Kidney glomerular epithelial cell (primary cell): ENCODE results near the gene SLC5A8.

Experiments
- DNase-seq: peaks from one replicate; lab custom pipeline; 2025; lab: John Stamatoyannopoulos, UW

Gene SLC5A8, protein sequence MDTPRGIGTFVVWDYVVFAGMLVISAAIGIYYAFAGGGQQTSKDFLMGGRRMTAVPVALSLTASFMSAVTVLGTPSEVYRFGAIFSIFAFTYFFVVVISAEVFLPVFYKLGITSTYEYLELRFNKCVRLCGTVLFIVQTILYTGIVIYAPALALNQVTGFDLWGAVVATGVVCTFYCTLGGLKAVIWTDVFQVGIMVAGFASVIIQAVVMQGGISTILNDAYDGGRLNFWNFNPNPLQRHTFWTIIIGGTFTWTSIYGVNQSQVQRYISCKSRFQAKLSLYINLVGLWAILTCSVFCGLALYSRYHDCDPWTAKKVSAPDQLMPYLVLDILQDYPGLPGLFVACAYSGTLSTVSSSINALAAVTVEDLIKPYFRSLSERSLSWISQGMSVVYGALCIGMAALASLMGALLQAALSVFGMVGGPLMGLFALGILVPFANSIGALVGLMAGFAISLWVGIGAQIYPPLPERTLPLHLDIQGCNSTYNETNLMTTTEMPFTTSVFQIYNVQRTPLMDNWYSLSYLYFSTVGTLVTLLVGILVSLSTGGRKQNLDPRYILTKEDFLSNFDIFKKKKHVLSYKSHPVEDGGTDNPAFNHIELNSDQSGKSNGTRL

GRCh38 chr12:101209319-101210302 is at the start of gene SLC5A8:
TSS of gene SLC5A8 (minus strand) at chr12:101210238. CDS start at chr12:101209848, 390 bp downstream.
- no peak for DNase-seq

DNA sequence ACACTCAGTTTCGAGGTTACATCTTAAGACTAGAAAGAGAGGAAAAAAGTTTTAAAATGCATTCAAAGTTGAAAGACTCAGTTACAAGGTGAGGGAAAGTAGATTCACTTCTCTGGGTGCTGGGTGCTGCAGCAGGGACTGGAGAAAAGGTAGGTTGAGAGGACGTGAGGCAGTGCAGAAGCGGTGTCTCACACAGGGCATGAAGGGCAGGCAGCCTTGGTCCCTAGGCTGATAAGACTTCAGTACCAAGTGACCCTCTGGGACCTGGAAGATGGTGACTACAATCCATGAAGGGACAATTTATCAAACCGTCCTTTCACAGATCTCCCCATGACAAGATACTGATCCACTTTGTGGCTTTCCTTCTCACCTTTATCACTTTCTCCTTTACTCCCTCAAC is 47.3 kb upstream of the SLC5A8 start:
- DNase-seq = no peak

- DNase-seq = no peak
Measured at GRCh38 chr12:101256266-101256665, 46.2 kb upstream of the SLC5A8 start.

GRCh38 chr12:101243616-101244015 is 33.6 kb upstream of the SLC5A8 start:
- no peak for DNase-seq

- no peak for DNase-seq
Measured at GRCh38 chr12:101243074-101243473, 33.0 kb upstream of the SLC5A8 start.

DNA sequence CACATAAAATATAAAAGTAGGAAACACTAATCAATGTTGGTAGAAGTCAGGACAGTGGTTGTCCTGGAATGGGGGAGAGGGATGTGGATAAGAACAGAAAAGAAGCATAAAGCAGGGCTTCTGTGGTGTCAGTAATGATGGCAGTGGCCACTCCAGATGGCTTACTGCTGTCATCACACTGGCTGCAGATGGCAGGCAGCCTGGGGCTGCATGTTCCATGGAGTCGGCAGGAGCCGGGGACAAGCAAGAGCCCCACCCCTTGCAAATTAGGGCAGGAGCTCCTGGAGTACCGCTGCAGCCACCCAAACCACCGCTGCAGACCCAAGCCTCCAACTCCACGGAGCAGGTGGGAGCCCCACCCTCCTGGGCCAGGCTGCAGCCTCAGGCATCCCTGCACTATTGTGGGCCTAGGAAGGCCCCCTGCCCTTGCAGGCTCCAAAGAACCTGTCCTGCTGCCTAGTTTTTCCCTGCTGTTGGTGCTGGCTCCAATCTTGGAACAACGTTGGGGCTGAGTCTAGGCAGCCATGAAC is 28.8 kb upstream of the SLC5A8 start:
- DNase-seq = no peak

GRCh38 chr12:101238306-101238705 is 28.3 kb upstream of the SLC5A8 start:
- DNase-seq = no peak

DNA sequence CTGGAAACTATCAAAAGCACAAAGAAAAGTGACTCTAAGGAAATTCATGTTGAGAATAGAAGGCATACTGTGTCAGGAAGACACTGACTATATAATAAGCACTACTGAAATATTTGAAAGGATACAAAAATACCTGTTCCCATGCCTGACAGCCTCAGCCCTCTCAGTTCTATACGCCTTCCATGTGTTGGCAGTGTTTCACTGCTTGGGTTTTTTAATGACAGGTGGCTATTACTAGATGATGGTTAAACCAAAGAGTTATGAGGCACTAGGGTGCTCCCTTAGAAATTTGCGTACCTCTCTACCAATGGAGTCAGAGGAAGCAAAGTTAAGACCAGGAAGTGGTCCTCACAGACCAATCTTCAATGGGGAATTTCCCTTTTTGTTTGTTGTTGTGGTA is 25.6 kb upstream of the SLC5A8 start:
- no peak for DNase-seq

- DNase-seq = no peak
Measured at GRCh38 chr12:101231636-101232035, 21.6 kb upstream of the SLC5A8 start.

DNA sequence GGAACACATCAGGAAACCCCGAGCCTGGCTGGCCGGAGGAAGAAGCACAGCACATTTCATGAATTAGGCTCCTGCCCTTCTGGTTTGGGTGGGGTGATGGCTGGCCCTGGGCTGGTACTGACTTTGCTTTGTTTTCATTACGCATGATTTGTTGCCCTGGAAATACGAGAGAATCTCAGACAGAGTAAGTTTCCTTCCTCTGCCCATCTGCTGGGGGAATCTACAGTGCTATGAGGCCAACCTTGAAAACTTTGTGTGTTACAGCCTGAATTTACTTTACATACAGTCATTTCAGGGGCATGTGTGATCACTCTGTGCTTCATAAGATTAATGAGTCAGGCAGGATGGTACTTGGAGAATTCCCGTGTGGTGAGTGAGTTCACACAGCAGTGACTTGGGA is 20.5 kb upstream of the SLC5A8 start:
- peak; percentile 87 for DNase-seq

- no peak for DNase-seq
Measured at GRCh38 chr12:101229841-101230241, 19.8 kb upstream of the SLC5A8 start.

GRCh38 chr12:101221301-101221700 is 11.3 kb upstream of the SLC5A8 start:
- no peak for DNase-seq

DNA sequence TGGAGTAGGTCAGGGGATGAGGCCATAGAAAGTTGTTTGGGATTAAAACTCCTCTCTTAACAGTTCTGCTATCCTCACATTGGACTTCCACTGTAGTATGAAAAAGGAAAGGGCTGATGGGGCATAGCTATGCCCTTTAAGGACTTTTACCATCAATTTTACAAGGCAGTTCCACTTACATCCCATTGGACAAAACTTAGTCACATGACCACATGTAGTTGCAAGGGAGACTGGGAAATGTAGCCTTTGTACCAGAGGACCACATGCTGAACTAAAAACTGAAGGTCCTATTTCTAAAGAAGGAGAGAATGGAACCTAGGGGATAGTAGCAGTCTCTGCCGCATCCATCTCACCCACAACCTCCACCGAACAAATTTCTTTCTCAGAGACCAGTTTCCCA is 6.8 kb upstream of the SLC5A8 start:
- DNase-seq = no peak

DNA sequence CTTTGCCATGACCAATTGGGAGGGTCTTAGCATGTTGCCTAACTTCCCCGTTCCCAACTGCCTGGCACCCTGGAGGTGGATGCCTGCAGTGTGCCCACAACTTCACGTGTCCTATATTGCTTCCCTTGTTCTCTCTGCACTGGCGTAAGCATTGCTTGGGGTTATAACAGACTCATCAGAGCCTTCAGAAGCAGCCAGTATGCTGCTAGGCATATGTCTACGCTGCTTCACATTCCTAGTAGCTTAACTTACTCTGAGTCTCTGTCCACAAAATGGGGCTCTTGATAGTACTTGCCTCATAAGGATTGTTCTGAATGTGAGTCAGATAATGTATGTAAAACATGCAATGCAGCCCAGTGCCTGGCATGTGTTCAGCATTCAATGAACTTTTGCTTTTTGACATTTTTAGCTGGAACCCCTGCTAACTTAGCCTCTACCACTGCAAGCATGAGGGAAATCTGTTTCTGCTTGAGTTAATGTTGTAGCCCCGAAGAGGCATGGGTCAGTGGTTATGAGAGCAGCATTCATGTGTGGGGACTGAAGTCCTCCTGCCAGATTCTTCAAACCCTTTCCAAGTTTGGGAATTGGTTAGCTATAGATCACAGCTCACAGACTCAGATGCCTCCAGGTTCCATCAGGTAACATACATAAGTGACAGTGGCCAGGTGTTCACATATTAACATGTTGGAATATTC is 2.8 kb downstream of the SLC5A8 start:
- DNase-seq = no peak

GRCh38 chr12:101204602-101205304 is 5.3 kb downstream of the SLC5A8 start:
- DNase-seq = no peak

GRCh38 chr12:101200824-101201223 is 9.2 kb downstream of the SLC5A8 start:
- DNase-seq = no peak

GRCh38 chr12:101200145-101200544 is 9.9 kb downstream of the SLC5A8 start:
- DNase-seq = no peak

DNA sequence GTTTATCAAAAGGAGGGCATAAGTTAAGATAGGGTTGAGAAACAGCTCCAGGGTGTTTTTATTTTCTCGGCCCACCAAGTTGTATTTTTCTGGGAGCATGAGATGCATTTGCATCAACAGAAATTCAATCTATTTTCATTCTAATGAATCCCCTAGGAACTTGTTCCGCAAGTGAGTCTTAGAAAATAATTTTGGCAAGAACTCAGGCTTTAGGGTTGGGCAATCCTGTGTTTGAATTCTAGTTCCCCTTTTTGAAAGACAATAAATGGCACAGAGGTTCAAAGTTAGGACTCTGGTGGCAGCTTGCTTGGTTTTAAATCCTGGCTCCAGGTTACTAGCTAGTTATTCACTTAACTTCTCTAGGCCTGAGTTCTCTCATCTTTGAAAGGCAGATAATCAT is 23.7 kb downstream of the SLC5A8 start:
- DNase-seq = no peak

DNA sequence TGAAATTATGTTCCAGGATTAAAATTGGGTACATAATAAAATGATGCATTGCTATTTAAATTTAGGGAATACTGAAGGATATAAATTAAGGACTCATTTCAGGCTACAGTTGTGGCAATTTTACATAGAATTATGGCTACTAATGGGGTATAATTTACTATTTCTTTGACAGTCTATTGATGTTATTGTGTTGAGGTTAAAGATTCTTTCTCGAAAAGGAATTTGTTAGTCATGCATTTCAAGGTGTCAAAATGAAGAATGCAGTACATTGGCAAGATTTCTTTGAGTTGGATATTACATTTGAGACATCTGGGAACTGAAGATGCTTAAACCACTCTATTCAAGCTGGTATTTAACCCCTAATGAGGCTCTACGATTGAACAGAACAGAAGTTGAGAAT is 28.3 kb downstream of the SLC5A8 start:
- peak; percentile 17 for DNase-seq

DNA sequence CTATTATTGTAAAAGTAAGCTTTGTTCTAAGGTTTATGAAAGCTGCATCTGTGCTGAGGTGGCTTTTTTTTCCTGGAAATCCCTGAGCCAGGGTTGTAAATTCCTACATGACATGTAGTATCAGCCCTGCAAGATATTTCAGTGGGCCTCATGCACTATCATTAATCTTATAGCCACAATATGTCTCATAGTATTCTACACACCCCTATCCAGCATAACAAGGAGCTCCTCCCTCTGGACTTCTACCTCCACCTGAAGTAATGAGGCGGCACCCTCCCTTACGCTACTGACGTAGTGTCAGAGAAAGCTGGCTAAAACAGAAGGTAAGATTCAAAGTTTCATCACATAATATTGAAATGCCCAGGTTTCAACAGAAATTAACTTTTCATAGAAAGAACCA is 35.5 kb downstream of the SLC5A8 start:
- no peak for DNase-seq

DNA sequence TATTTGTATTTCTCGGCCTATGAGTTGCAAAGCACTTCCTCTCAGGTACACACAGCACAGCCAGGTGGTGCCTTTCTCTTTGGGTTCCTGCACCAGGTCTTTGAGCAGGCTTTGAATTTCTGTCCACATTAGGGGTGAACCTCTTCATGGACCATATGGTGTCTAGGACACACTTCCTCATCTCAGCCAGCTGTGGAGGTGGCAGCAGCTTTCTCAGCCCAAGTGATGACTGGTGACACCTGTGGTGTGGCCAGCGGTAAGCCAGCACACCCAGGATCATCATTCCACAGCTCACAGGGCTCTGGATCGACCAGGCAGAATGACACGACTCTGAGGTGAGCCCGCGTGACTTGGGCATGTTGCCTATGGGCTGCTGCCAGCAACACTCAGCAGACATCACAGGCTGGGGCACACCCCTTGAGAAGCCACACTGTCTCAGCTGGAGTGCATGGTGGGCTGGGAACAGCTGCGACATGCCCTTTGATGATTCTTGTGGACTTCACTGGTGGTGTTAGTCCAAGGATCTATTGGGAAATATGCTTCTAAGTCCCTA is 36.8 kb downstream of the SLC5A8 start:
- no peak for DNase-seq
